ENCODE results near the gene TTLL1.

Gene TTLL1

DNA sequence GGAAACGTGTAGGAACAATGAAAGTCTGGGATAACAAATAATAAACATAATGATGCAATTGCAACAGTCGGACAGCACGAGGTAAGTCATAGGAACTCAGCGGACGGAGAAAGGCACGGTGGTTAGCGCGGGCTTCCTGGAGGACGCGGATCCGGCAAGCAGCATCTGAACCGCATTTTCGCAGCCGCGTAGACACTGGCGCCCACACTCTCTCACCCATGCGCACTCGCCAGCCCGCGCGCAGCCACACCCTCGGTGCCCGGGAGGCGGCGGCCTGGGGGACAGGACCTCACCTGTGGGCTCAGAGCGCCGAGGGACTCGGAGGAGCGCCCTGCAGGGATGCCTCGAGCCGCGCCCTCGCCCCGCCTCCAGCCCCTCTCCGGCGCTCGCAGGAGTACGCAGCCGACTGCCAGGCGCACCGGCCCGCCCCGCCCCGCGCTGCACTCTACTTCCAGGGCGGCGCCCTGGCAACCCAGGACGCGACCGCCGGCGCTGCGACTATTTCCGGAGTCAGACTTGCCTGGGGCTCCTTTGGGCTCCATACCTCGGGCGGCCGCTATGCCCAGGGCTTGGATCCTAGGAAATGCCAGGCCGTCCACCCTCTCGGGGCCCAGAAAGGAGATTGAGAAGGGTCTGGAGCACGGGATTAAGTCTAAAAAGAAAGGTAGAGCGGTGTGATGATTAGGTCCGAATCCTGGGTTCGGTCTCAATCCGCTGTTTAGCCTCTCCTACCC is at the start of gene TTLL1:
Gene TTLL1, minus strand, starts transcription at position 408 of the 734 bp plus-strand sequence. CDS start 13,805 bp downstream, outside the sequence.
- peak; percentile 53 to 81 for DNase-seq (ENCODE audit: extremely low read depth in 1 of 2, low read depth in 1 of 2)

GRCh38 chr22:43136801-43137200 is 47.6 kb upstream of the TTLL1 start:
- DNase-seq (ENCODE audit: extremely low read depth in 1 of 2, low read depth in 1 of 2), result no peak

GRCh38 chr22:43136255-43136654 is 47.1 kb upstream of the TTLL1 start:
- DNase-seq (ENCODE audit: extremely low read depth in 1 of 2, low read depth in 1 of 2), result peak in 1 of 2 donors; percentile 27

DNA sequence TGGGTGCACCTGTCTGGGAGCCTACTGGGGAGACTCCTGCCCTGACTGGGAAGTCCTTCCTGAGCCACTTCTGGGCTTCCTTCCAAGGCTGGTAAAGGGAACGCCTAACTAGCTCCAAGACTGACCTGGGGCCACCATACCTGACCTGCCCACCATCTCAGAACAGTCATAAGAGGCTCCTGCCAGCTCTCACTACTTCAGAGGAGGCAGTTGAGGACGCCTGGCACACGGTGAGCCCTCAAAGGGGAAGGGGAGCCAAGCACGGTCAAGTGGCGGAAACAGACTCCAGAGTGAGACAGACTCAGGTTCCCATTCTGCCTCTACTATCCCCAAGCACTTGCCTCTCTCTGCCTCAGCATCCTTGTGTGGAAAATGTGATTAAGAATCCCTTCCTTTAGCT is 46.4 kb upstream of the TTLL1 start:
- no peak for DNase-seq (ENCODE audit: extremely low read depth in 1 of 2, low read depth in 1 of 2)

DNA sequence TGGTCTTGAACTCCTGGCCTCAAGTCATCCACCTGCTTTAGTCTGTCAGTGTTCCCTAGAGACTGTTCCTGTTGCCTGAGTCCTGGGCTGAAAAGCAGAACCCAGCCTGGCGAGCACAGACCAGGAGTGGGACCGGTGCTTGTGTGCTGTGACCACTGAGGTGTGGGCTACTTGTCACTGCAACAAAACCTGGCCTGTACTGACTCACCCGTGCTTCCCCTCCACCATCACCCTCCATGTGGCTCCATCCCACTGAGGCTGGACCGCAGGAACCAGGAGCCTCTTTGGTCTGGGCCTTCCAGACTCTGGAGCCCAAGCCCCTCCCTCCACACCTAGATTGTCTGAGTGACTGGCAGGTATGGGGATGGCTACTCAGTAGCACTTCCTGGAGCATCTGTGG is 45.4 kb upstream of the TTLL1 start:
- DNase-seq (ENCODE audit: extremely low read depth in 1 of 2, low read depth in 1 of 2), result no peak

DNA sequence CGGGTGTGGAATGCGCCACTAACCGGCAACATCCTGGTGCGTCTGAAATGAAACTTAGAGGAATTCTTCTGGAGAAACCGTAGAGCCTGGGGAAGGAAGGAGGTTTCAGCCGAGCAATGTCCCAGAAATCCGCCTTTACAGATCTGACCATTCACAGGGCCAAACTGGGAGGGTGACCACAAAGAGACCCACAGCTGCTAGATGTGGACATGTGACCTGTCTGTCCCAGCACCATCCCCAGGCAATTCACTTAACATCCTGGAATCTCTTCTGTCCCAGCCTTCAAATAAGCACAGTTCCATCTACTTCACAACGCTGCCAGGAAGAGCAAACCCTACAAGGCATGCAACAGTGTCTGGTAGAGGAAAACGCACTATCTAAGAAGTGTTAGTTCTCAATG is 44.2 kb upstream of the TTLL1 start:
- no peak for DNase-seq (ENCODE audit: extremely low read depth in 1 of 2, low read depth in 1 of 2)

GRCh38 chr22:43131773-43132501 is 42.7 kb upstream of the TTLL1 start:
- no peak for DNase-seq (ENCODE audit: extremely low read depth in 1 of 2, low read depth in 1 of 2)

- DNase-seq (ENCODE audit: extremely low read depth in 1 of 2, low read depth in 1 of 2), result no peak
Observed at GRCh38 chr22:43129426-43130425, 40.5 kb upstream of the TTLL1 start.

- DNase-seq (ENCODE audit: extremely low read depth in 1 of 2, low read depth in 1 of 2), result no peak
Observed at GRCh38 chr22:43128928-43129424, 39.8 kb upstream of the TTLL1 start.

GRCh38 chr22:43128116-43128515 is 38.9 kb upstream of the TTLL1 start:
- no peak for DNase-seq (ENCODE audit: extremely low read depth in 1 of 2, low read depth in 1 of 2)

DNA sequence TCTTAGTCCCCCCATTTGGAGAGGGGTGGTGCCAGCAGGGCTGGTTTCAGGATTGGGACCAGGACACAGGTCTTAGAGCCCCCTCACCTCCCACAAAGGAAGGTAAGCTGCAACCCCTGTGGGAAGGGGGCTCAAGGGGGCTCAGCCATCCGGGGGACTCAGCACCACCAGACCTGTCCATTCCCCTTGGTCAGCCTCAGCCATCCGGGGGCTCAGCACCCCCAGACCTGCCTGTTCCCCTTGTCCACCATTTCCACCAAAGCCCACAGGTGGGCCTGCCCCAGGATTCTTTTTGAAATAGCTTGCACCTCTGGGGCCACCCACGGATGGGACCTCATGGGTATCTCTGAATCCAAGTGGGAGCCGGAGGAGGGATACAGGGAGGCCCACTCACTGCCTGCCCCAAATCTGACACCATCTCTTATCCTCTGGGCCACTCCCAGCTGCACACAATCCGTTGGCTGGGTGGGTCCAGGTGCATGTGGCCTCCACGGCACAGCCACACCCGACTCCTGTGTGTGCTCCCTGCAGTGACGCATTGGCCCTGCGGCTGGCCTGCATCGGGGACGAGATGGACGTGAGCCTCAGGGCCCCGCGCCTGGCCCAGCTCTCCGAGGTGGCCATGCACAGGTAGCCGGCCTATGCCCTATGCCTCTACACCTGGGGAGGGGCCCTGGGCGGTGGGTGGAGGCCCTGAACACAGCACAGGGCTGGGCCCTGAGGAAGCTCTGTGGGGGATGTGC is 38.1 kb upstream of the TTLL1 start:
- no peak for DNase-seq (ENCODE audit: extremely low read depth in 1 of 2, low read depth in 1 of 2)

GRCh38 chr22:43126501-43127165 is 37.4 kb upstream of the TTLL1 start:
- DNase-seq (ENCODE audit: extremely low read depth in 1 of 2, low read depth in 1 of 2), result no peak

DNA sequence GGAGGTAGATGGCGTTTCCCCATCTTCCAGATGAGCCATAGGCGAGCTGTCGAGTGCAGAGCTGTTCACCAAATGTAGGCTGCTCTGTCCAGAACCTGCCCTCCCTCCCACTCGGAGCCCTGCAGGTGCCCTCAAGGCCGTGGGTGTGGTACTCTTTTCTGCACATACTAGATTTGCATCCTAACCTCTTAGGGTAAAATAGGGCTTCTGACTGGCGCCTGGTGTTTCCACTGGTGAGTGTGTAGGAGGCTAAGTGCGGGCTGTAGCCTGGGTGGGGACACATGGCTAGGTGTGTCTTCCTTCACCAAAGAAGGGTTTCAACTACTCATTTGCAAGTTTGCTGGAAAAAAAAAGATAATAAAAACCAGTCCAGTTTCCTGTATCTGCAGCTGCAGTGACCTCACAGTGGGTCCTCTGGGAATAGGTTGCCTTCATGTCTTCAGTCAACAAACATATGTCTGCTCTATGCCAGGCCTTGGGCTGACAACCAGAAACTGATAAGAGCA is 29.8 kb upstream of the TTLL1 start:
- DNase-seq (ENCODE audit: extremely low read depth in 1 of 2, low read depth in 1 of 2), result no peak

- no peak for DNase-seq (ENCODE audit: extremely low read depth in 1 of 2, low read depth in 1 of 2)
Observed at GRCh38 chr22:43118024-43118849, 29.0 kb upstream of the TTLL1 start.

DNA sequence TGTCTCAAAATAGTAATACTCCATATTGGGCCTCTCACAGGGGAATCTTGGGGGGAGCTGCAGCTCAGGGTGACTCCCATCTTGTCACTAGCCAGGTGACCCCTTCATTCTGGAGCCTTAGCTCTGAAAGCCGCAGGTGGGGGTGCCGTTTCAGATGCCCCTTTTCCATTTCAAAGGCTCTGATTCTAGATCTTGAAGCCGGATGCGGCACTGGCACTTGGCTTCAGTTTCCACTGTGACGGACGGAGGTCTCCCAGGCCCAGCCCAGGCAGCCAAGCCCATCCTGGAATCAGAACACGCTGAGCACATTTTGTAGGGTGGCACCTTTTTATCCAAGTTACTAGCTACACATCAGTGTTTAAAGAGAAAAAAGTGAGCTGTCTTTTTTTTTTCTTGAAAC is 27.7 kb upstream of the TTLL1 start:
- no peak for DNase-seq (ENCODE audit: extremely low read depth in 1 of 2, low read depth in 1 of 2)

DNA sequence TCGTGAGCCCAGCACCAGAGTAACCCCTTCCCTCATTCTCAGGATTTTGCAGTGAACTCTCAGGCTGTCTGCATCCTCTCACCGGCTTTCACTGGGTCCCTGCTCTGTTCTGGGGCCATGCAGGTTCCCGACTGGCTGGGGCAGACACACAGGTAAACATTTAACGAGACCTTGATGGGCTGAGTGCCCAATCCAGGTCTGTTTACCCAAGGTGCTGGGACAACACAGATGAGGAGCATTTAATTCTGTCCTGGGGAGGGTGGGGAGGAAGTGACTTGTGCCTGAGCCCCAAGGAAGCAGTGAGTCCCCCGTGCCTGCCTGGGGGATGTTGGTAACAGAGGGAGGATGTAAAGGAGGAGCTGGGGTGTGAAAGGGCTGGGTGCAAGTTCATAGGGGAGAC is 25.8 kb upstream of the TTLL1 start:
- no peak for DNase-seq (ENCODE audit: extremely low read depth in 1 of 2, low read depth in 1 of 2)

- no peak for DNase-seq (ENCODE audit: extremely low read depth in 1 of 2, low read depth in 1 of 2)
Observed at GRCh38 chr22:43113526-43114251, 24.5 kb upstream of the TTLL1 start.
